Upper lobe of left lung (tissue), 6 donors: ENCODE data around the gene FBN3. TPM values are rescaled to one million over a fixed set of nuclear protein-coding genes. Genes with fewer than 3 reads are reported as not detected.

Experiments used
- ATAC-seq, 2 donors: fragments of 200-7000 bp; cut with Tn5 transposase; one replicate each; pipeline ENCODE4 v1.9.1; 2022; ENCODE audit warnings: mild to moderate bottlenecking in 2 of 2, moderate library complexity in 2 of 2; ENCODE audit not compliant: low FRiP score in 2 of 2
- DNase-seq, 2 donors: peaks; one replicate each; pipeline ENCODE4 v3.0.0-alpha.2; 2019 to 2020
- H3K27ac ChIP-seq, 4 donors: fragments of 200-600 bp; sonication (generic); one replicate each; pipeline ENCODE4 v1.5.1; 2016 to 2019
- H3K27me3 ChIP-seq, 4 donors: fragments of 200-600 bp; sonication (generic); one replicate each; pipeline ENCODE4 v1.5.1; 2017 to 2019
- H3K36me3 ChIP-seq, 4 donors: fragments of 200-600 bp; sonication (generic); one replicate each; pipeline ENCODE4 v1.5.1; 2016 to 2019
- H3K4me1 ChIP-seq, 4 donors: fragments of 200-600 bp; sonication (generic); one replicate each; pipeline ENCODE4 v1.5.1; 2018 to 2019
- H3K4me3 ChIP-seq, 4 donors: fragments of 200-600 bp; sonication (generic); one replicate each; pipeline ENCODE4 v1.5.1; 2017 to 2019; ENCODE audit warnings: mild to moderate bottlenecking in 2 of 4, moderate library complexity in 1 of 4
- H3K9me3 ChIP-seq, 4 donors: fragments of 200-600 bp; sonication (generic); one replicate each; pipeline ENCODE4 v1.5.1; 2018 to 2019
- EP300 ChIP-seq, 4 donors: sonication (generic); formaldehyde crosslinking; IDR thresholded peaks; one replicate each; pipeline ENCODE4 v1.5.1; 2017; ENCODE audit warnings: antibody characterized with exemption in 4 of 4, control low read depth in 2 of 4
- POLR2A ChIP-seq, 4 donors: fragments of 450-650 bp; IDR thresholded peaks; one replicate each; pipeline ENCODE4 v1.5.1; 2016 to 2017; ENCODE audit warnings: antibody characterized with exemption in 4 of 4, mild to moderate bottlenecking in 2 of 4
- POLR2AphosphoS5 ChIP-seq, 2 donors: sonication (generic); formaldehyde crosslinking; IDR thresholded peaks; one replicate each; pipeline ENCODE4 v1.5.1; 2017; ENCODE audit warnings: antibody characterized with exemption in 2 of 2
- WGBS, 2 donors: methylation state at CpG; one replicate each; pipeline ENCODE4 v1.1.5; 2017 to 2018; 5-methylcytosine and 5-hydroxymethylcytosine counted together
- total RNA-seq, 6 donors: library from RNA; depleted of rRNA in 4 of 6; stranded (reverse); fragments of >200 nt in 4 of 6; gene quantifications; one replicate each; pipeline versions ENCODE4 v1.1.0 to v1.2.1, GENCODE V29; 2016 to 2021
- TF ChIP-seq, protein P1 (sequence below), 6 experiments: fragments of 450-650 bp in 4 of 6; fragments of 200-600 bp in 2 of 6; sonication (generic) in 2 of 6; IDR thresholded peaks; one replicate each; pipeline ENCODE4 v1.5.1; 2016 to 2019; ENCODE audit warnings: antibody characterized with exemption in 6 of 6
- donor health status: DM: no; HTN: no; CAD: no; lungs with moderate emphysema.
- donor health status: DM: no; HTN: yes; CAD: no; lungs with severe emphysema.

FBN3 gene
- total RNA-seq, 6 donors from 2014 or later: 0.10 to 106 (median 8.0) TPM

DNA sequence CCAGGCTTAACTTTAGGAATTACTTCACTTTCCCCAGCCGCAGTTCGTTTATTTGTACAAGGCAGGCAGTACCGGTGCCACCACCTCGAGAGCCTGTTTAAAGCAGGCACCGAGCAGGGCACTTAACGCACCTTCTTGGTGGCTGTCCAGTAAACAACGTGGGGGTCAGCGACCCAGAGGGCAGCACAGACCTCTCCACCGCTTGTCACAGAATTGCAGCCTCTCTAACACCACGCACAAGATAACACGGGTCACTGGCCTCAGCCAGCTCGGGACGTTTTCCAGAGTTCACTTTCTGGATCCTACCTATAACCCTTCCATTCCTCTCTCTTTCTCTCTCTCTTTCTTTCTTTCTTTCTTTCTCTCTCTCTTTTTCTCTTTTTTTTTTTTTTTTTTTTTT is 127.1 kb downstream of the FBN3 start:
- Histone ChIP-seq H3K4me1 (peaks cover 0 to 4% (median 0%) of the 10 kb centered on the region in 4 donors), H3K36me3 (no peaks in the 10 kb centered on the region), H3K9me3 (no peaks in the 10 kb centered on the region), H3K27me3 (no peaks in the 10 kb centered on the region), H3K4me3 (no peak overlapping the region), H3K27ac (peak overlapping the region in 1 of 4 donors; percentile 4)
- WGBS, 2 donors: 56 to 59% methylated on average over 13 of the region's 13 CpGs
- ATAC-seq (peak; percentile 31 to 74), DNase-seq (peak in 1 of 2 donors; percentile 81)
- TF ChIP-seq EP300 (IDR thresholded peaks at IDR 0.05) (no peak), POLR2A (IDR thresholded peaks at IDR 0.05) (no peak), POLR2AphosphoS5 (IDR thresholded peaks at IDR 0.05) (no peak)
- TF ChIP-seq, protein P1, sequence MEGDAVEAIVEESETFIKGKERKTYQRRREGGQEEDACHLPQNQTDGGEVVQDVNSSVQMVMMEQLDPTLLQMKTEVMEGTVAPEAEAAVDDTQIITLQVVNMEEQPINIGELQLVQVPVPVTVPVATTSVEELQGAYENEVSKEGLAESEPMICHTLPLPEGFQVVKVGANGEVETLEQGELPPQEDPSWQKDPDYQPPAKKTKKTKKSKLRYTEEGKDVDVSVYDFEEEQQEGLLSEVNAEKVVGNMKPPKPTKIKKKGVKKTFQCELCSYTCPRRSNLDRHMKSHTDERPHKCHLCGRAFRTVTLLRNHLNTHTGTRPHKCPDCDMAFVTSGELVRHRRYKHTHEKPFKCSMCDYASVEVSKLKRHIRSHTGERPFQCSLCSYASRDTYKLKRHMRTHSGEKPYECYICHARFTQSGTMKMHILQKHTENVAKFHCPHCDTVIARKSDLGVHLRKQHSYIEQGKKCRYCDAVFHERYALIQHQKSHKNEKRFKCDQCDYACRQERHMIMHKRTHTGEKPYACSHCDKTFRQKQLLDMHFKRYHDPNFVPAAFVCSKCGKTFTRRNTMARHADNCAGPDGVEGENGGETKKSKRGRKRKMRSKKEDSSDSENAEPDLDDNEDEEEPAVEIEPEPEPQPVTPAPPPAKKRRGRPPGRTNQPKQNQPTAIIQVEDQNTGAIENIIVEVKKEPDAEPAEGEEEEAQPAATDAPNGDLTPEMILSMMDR (IDR thresholded peaks at IDR 0.05): peak in 2 of 6 experiments; percentile 7 to 35

DNA sequence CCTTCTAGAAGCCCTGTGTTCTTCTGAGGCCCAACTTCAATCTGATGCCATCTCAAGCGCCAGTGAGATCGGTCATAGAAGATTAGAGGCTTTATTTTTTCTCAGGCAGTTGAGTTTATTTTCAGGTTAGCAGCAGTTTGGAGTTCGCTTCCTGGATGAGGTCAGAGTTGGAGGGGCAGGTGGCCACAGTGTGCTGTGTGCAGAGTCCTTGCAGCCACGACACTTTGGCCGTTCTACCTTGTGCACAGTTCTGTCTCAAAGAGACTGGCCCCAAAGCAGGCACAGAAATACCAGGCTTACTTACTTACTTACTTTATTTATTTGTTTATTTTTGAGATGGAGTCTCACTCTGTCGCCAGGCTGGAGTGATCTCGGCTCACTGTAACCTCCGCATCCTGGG is 128.0 kb downstream of the FBN3 start:
- no peaks in the 10 kb centered on the region for H3K27me3 ChIP-seq
- H3K4me1 ChIP-seq: peaks cover 0 to 4% (median 0%) of the 10 kb centered on the region in 4 donors
- no peak for ATAC-seq
- H3K4me3 ChIP-seq: no peak overlapping the region
- TF ChIP-seq POLR2AphosphoS5 (IDR thresholded peaks at IDR 0.05) (no peak), EP300 (IDR thresholded peaks at IDR 0.05) (no peak), POLR2A (IDR thresholded peaks at IDR 0.05) (no peak)
- TF ChIP-seq, protein P1 (IDR thresholded peaks at IDR 0.05): no peak
- no peak for DNase-seq
- no peak overlapping the region for H3K27ac ChIP-seq
- 92 to 97% methylated on average over 8 of the region's 8 CpGs for WGBS, 2 donors
- no peaks in the 10 kb centered on the region for H3K36me3 ChIP-seq
- H3K9me3 ChIP-seq: no peaks in the 10 kb centered on the region

DNA sequence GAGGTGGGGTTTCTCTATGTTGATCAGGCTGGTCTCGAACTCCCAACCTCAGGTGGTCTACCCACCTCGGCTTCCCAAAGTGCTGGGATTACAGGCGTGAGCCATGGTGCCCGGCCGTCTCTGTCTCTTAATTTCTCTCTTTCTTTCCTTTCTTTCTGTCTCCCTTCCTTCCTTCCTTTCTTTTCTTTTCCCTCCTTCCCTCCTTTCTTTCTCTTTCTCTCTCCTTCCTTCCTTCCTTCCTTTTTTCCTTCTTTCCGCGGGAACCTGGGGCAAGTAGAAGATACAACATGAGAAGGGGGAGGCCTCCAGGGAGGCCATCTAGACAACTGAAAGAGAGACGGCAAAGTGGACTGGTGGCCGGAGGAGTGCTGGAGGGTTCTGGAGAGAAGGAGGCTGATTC is 128.7 kb downstream of the FBN3 start:
- no peak overlapping the region for H3K4me3 ChIP-seq
- ATAC-seq (no peak), DNase-seq (no peak)
- H3K27me3 ChIP-seq: no peaks in the 10 kb centered on the region
- WGBS, 2 donors: 73 to 74% methylated on average over 9 of the region's 9 CpGs
- H3K27ac ChIP-seq: no peak overlapping the region
- H3K4me1 ChIP-seq: peaks cover 0 to 4% (median 0%) of the 10 kb centered on the region in 4 donors
- H3K9me3 ChIP-seq: no peaks in the 10 kb centered on the region
- no peak for TF ChIP-seq EP300 (IDR thresholded peaks at IDR 0.05)
- H3K36me3 ChIP-seq: no peaks in the 10 kb centered on the region

DNA sequence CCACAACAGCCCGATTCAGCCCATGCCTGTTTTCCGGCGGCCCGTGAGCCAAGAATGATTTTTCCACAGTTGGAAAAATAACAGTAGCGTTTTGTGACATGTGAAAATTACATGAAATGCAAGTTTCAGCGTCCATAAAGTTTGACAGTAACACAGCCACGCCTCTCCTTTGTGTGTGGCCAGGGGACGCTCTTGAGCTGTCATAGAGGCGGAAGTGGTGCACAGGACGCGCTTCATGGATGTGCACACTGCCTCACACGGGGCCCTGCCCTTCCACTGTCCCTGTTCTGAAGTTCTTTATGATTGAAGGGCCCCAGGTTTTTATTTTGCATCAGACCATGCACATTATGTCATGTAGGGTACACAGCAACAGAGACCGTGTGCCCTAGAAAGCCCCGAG is 131.6 kb downstream of the FBN3 start:
- Histone ChIP-seq H3K4me3 (no peak overlapping the region), H3K4me1 (peaks cover 0 to 4% (median 0%) of the 10 kb centered on the region in 4 donors), H3K27me3 (no peaks in the 10 kb centered on the region), H3K9me3 (no peaks in the 10 kb centered on the region), H3K27ac (no peak overlapping the region), H3K36me3 (no peaks in the 10 kb centered on the region)
- DNase-seq: no peak
- WGBS, 2 donors: 80 to 81% methylated on average over 14 of the region's 14 CpGs
- peak in 1 of 2 donors; percentile 56 for ATAC-seq
- TF ChIP-seq EP300 (IDR thresholded peaks at IDR 0.05): no peak
- TF ChIP-seq POLR2AphosphoS5 (IDR thresholded peaks at IDR 0.05): no peak
- TF ChIP-seq, protein P1 (IDR thresholded peaks at IDR 0.05): no peak

Other genes with a start within 250 kb of the FBN3 start
- gene MAP2K7, start 245.7 kb downstream of the FBN3 start, total RNA-seq: 10 to 100 TPM; 21.1 to 61.8 (median 33.0) TPM
- gene TGFBR3L, start 234.8 kb downstream of the FBN3 start, total RNA-seq: 1 to 10 TPM in 1 of 6 donors, under 1 TPM in 1, not detected in 4; 0.37 to 1.1 TPM
- 10 to 100 TPM in 5 of 6 donors, 1 to 10 TPM in 1; 5.2 to 28.0 (median 19.2) TPM for gene SNAPC2, start 229.3 kb downstream of the FBN3 start, total RNA-seq
- gene CTXN1, start 223.5 kb downstream of the FBN3 start, total RNA-seq: 10 to 100 TPM in 3 of 6 donors, 1 to 10 TPM in 3; 1.2 to 28.3 (median 13.4) TPM
- gene TIMM44, start 205.9 kb downstream of the FBN3 start, total RNA-seq: 10 to 100 TPM; 39.8 to 83.2 (median 52.7) TPM
- 10 to 100 TPM; 21.0 to 71.1 (median 36.1) TPM for gene ELAVL1, start 144.0 kb downstream of the FBN3 start, total RNA-seq
- gene CCL25, start 96.8 kb downstream of the FBN3 start, total RNA-seq: not detected
- 100 to 1,000 TPM in 1 of 6 donors, 10 to 100 TPM in 5; 55.5 to 131 (median 63.8) TPM for gene CERS4, start 59.8 kb upstream of the FBN3 start, total RNA-seq
- gene CD320, start 158.8 kb upstream of the FBN3 start, total RNA-seq: 10 to 100 TPM; 10.5 to 54.0 (median 27.3) TPM
- gene NDUFA7, start 171.8 kb upstream of the FBN3 start, total RNA-seq: 10 to 100 TPM; 13.6 to 50.9 (median 31.1) TPM
- gene RPS28, start 171.9 kb upstream of the FBN3 start, total RNA-seq: 1,000 to 10,000 TPM in 2 of 6 donors, 100 to 1,000 TPM in 4; 282 to 1,919 (median 843) TPM
- gene KANK3, start 193.7 kb upstream of the FBN3 start, total RNA-seq: 100 to 1,000 TPM in 1 of 6 donors, 10 to 100 TPM in 5; 27.7 to 109 (median 56.9) TPM
- gene ANGPTL4, start 214.6 kb upstream of the FBN3 start, total RNA-seq: 10 to 100 TPM in 4 of 6 donors, 1 to 10 TPM in 1, not detected in 1; 1.8 to 27.7 (median 13.4) TPM
- gene RAB11B, start 240.8 kb upstream of the FBN3 start, total RNA-seq: 100 to 1,000 TPM in 4 of 6 donors, 10 to 100 TPM in 2; 55.0 to 158 (median 130) TPM